Muscle layer of colon (tissue), 2 donors: ENCODE results near the gene TLE2.
A peak's percentile ranks its signal among the peaks of the same experiment; 100 is the strongest.
"Not testable (repeated sequence)": the region's sequence is repeated elsewhere in the genome, so short reads cannot be mapped to it uniquely, and the experiment has no call there.

ENCODE experiments used
- H3K27ac ChIP-seq: one replicate; pipeline ENCODE4 v1.7.0; 2013; ENCODE audit warnings: low read depth, mild to moderate bottlenecking, low read length, moderate library complexity
- H3K27me3 ChIP-seq, 2 donors: one replicate each; pipeline ENCODE4 v1.7.0; 2013; ENCODE audit warnings: low read length in 2 of 2, mild to moderate bottlenecking in 2 of 2; ENCODE audit not compliant: insufficient read depth in 2 of 2, control insufficient read depth in 1 of 2
- H3K36me3 ChIP-seq: one replicate; pipeline ENCODE4 v1.7.0; 2013; ENCODE audit warnings: mild to moderate bottlenecking, low read length; ENCODE audit not compliant: insufficient read depth
- H3K4me1 ChIP-seq: one replicate; pipeline ENCODE4 v1.7.0; 2013; ENCODE audit warnings: mild to moderate bottlenecking, low read length; ENCODE audit not compliant: insufficient read depth
- H3K4me3 ChIP-seq, 2 donors: one replicate each; pipeline ENCODE4 v1.7.0; 2013; ENCODE audit warnings: low read length in 2 of 2, low read depth in 1 of 2, mild to moderate bottlenecking in 1 of 2, moderate library complexity in 1 of 2
- H3K9ac ChIP-seq: one replicate; pipeline ENCODE4 v1.7.0; 2013; ENCODE audit warnings: low read length
- H3K9me3 ChIP-seq: one replicate; pipeline ENCODE4 v1.7.0; 2013; ENCODE audit warnings: mild to moderate bottlenecking, low read length
- donor health status: abdominal sarcoma.
- donor health status: Adenocarcinoma of cecum.

Gene TLE2

GRCh38 chr19:2977746-2978138 lies 51.3 kb downstream of the TLE2 start:
- no peak overlapping the region for H3K9ac ChIP-seq
- no peaks in the 10 kb centered on the region for H3K27me3 ChIP-seq
- no peak overlapping the region for H3K4me3 ChIP-seq
- H3K4me1 ChIP-seq, result peaks cover 21% of the 10 kb centered on the region
- no peak overlapping the region for H3K27ac ChIP-seq
- no peaks in the 10 kb centered on the region for H3K36me3 ChIP-seq
- no peaks in the 10 kb centered on the region for H3K9me3 ChIP-seq

- Histone ChIP-seq H3K9ac (peak within 1 kb of the TSS; percentile 61), H3K4me3 (peak within 1 kb of the TSS; percentile 23 to 90), H3K4me1 (peaks cover 17% of the 10 kb centered on the region)
These were observed 51.9 kb downstream of the TLE2 start, which contains the start of gene TLE6 for GRCh38 chr19:2977001-2977745. TSS of gene TLE6 (plus strand) at chr19:2977564. CDS start at chr19:2978234, 670 bp downstream.

GRCh38 chr19:2976609-2977000 lies 52.5 kb downstream of the TLE2 start:
- peaks cover 17% of the 10 kb centered on the region for H3K4me1 ChIP-seq
- H3K9ac ChIP-seq, result peak overlapping the region; percentile 61
- H3K36me3 ChIP-seq, result no peaks in the 10 kb centered on the region
- no peak overlapping the region for H3K27ac ChIP-seq
- peak overlapping the region; percentile 23 to 90 for H3K4me3 ChIP-seq
- no peaks in the 10 kb centered on the region for H3K27me3 ChIP-seq
- no peaks in the 10 kb centered on the region for H3K9me3 ChIP-seq

More at GRCh38 chr19:2977001-2977745, 51.9 kb downstream of the TLE2 start, which contains the start of gene TLE6:
- Histone ChIP-seq H3K9me3 (no peaks in the 10 kb centered on the region), H3K27me3 (no peaks in the 10 kb centered on the region), H3K27ac (peak within 1 kb of the TSS; percentile 39), H3K36me3 (no peaks in the 10 kb centered on the region)

- Histone ChIP-seq H3K4me1 (peaks cover 17% of the 10 kb centered on the region), H3K9me3 (no peaks in the 10 kb centered on the region), H3K27ac (no peak overlapping the region), H3K9ac (no peak overlapping the region), H3K27me3 (no peaks in the 10 kb centered on the region), H3K36me3 (no peaks in the 10 kb centered on the region), H3K4me3 (no peak overlapping the region)
These were observed 54.6 kb downstream of the TLE2 start for GRCh38 chr19:2974342-2975041.

GRCh38 chr19:2973229-2973628 lies 55.9 kb downstream of the TLE2 start:
- H3K36me3 ChIP-seq, result no peaks in the 10 kb centered on the region
- no peak overlapping the region for H3K4me3 ChIP-seq
- no peaks in the 10 kb centered on the region for H3K9me3 ChIP-seq
- H3K27ac ChIP-seq, result no peak overlapping the region
- peaks cover 17% of the 10 kb centered on the region for H3K4me1 ChIP-seq
- no peak overlapping the region for H3K9ac ChIP-seq
- no peaks in the 10 kb centered on the region for H3K27me3 ChIP-seq

GRCh38 chr19:2970201-2970835 lies 58.8 kb downstream of the TLE2 start:
- no peak overlapping the region for H3K27ac ChIP-seq
- H3K4me1 ChIP-seq, result no peaks in the 10 kb centered on the region
- no peaks in the 10 kb centered on the region for H3K27me3 ChIP-seq
- no peak overlapping the region for H3K4me3 ChIP-seq
- no peaks in the 10 kb centered on the region for H3K36me3 ChIP-seq
- no peaks in the 10 kb centered on the region for H3K9me3 ChIP-seq
- no peak overlapping the region for H3K9ac ChIP-seq

- H3K4me3 ChIP-seq, result no peak overlapping the region
These were observed 60.0 kb downstream of the TLE2 start for GRCh38 chr19:2969104-2969504.

GRCh38 chr19:2967972-2968371 lies 61.1 kb downstream of the TLE2 start:
- no peak overlapping the region for H3K9ac ChIP-seq
- H3K27me3 ChIP-seq, result no peaks in the 10 kb centered on the region
- no peak overlapping the region for H3K27ac ChIP-seq
- H3K4me1 ChIP-seq, result no peaks in the 10 kb centered on the region
- no peaks in the 10 kb centered on the region for H3K9me3 ChIP-seq
- no peak overlapping the region for H3K4me3 ChIP-seq
- H3K36me3 ChIP-seq, result no peaks in the 10 kb centered on the region

More at GRCh38 chr19:2969104-2969504, 60.0 kb downstream of the TLE2 start:
- no peaks in the 10 kb centered on the region for H3K9me3 ChIP-seq
- H3K27ac ChIP-seq, result no peak overlapping the region
- H3K36me3 ChIP-seq, result no peaks in the 10 kb centered on the region
- no peaks in the 10 kb centered on the region for H3K27me3 ChIP-seq
- H3K9ac ChIP-seq, result no peak overlapping the region
- no peaks in the 10 kb centered on the region for H3K4me1 ChIP-seq

GRCh38 chr19:2964874-2965273 lies 64.2 kb downstream of the TLE2 start:
- Histone ChIP-seq H3K27me3 (no peaks in the 10 kb centered on the region), H3K27ac (no peak overlapping the region), H3K4me1 (no peaks in the 10 kb centered on the region), H3K36me3 (no peaks in the 10 kb centered on the region), H3K9ac (no peak overlapping the region), H3K4me3 (no peak overlapping the region), H3K9me3 (no peaks in the 10 kb centered on the region)

- not testable (repeated sequence) for H3K27me3 ChIP-seq, H3K4me1 ChIP-seq, H3K4me3 ChIP-seq, H3K36me3 ChIP-seq, H3K9ac ChIP-seq, H3K9me3 ChIP-seq, H3K27ac ChIP-seq
These were observed 65.4 kb downstream of the TLE2 start for GRCh38 chr19:2963631-2964030.

- Histone ChIP-seq H3K4me1 (no peaks in the 10 kb centered on the region), H3K9me3 (no peaks in the 10 kb centered on the region), H3K4me3 (no peak overlapping the region), H3K27me3 (no peaks in the 10 kb centered on the region), H3K9ac (no peak overlapping the region), H3K36me3 (no peaks in the 10 kb centered on the region), H3K27ac (no peak overlapping the region)
These were observed 66.0 kb downstream of the TLE2 start for GRCh38 chr19:2963122-2963521.
